ENCODE results near the gene ARHGEF17.

DNA sequence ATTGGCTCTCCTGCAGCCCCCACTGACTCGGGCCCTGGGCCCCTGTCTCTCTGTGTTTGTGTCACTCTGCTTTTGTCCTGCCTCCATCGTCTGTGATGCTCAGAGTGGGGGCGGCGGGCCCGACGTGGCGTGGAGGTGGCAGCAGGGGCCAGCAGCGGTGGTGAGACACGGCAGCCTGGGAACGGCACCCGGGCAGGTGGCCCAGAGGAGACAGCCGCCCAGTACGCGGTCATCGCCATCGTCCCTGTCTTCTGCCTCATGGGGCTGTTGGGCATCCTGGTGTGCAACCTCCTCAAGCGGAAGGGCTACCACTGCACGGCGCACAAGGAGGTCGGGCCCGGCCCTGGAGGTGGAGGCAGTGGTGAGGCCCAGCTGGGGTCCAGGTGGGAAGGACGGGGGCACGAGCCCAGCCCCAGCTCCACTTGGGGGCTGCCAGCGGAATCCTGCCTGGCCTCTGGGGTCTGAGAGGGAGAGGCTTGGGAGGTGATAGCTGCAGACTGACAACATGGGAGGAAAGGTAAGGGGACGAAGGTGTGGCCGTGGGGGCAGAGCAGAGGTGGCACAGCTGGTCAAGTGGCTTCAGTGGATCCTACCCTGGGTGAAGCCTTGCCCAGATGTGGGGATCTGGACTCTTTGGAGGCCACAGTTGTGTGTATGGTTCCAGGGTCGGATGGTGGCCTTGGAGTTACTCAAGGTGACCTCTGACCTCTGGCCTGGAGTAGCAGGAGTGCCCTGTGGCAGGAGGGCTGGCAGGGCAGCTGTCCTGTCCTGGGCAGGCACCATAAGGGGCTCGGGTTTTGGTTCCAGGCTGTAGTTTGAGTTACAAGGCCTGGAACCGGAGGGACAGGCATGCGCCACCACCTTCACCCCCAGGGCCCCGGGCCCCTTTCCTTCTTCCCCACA lies 84.3 kb downstream of the ARHGEF17 start:
- TF ChIP-seq CEBPB (IDR thresholded peaks at IDR 0.05; ENCODE audit: low read depth, low read length) (no peak), CTCF (IDR thresholded peaks at IDR 0.05; ENCODE audit: control extremely low read depth in 1 of 3, insufficient read depth in 1 of 3, low read depth in 1 of 3, low read length in 3 of 3) (no peak), SIN3A (conservative IDR thresholded peaks at IDR 0.05 in 1 of 2, IDR thresholded peaks at IDR 0.05 in 1 of 2; ENCODE audit: low read depth in 1 of 2, low read length in 2 of 2) (no peak), EP300 (IDR thresholded peaks at IDR 0.05; ENCODE audit: borderline replicate concordance in 1 of 2, low read depth in 2 of 2, low read length in 2 of 2) (no peak), YY1 (IDR thresholded peaks at IDR 0.05; ENCODE audit: low read depth, low read length) (no peak), SUZ12 (IDR thresholded peaks at IDR 0.05; ENCODE audit: low read length) (no peak), POLR2AphosphoS5 (IDR thresholded peaks at IDR 0.05; ENCODE audit: low read depth, low read length) (no peak)

Measured in H1 (cell line).